Mesendoderm (in vitro differentiated cells): ENCODE results near the gene ECHS1.

Experiments
- DNase-seq: peaks from one replicate; pipeline ENCODE4 v3.0.0; 2013
- H2AK5ac ChIP-seq: 2 replicates; pipeline ENCODE4 v1.6.1; 2013; ENCODE audit warnings: low read length, inconsistent platforms
- H2BK120ac ChIP-seq: 2 replicates; pipeline ENCODE4 v1.6.1; 2013; ENCODE audit warnings: low read depth, mild to moderate bottlenecking, low read length, moderate library complexity, mixed read lengths
- H2BK15ac ChIP-seq: replicated peaks from 2 replicates; pipeline ENCODE4 v1.6.1; 2013; ENCODE audit warnings: low read depth, mild to moderate bottlenecking, moderate library complexity
- H2BK5ac ChIP-seq: 2 replicates; pipeline ENCODE4 v1.6.1; 2013; ENCODE audit warnings: low read length, inconsistent platforms
- H3K18ac ChIP-seq: 2 replicates; pipeline ENCODE4 v1.6.1; 2013; ENCODE audit warnings: mild to moderate bottlenecking, low read length, mixed read lengths
- H3K23ac ChIP-seq: one replicate; pipeline ENCODE4 v1.6.1; 2013; ENCODE audit warnings: low read length
- H3K27ac ChIP-seq: 2 replicates; pipeline ENCODE4 v1.5.1; 2013; ENCODE audit warnings: low read depth, mild to moderate bottlenecking, inconsistent platforms, low read length, moderate library complexity
- H3K27me3 ChIP-seq: 2 replicates; pipeline ENCODE4 v1.6.1; 2013; ENCODE audit warnings: low read length, control low read depth, mild to moderate bottlenecking, inconsistent platforms; ENCODE audit not compliant: insufficient read depth, poor library complexity
- H3K36me3 ChIP-seq: 2 replicates; pipeline ENCODE4 v1.6.1; 2013; ENCODE audit warnings: low read length, inconsistent platforms; ENCODE audit not compliant: control insufficient read depth, insufficient read depth
- H3K4ac ChIP-seq: one replicate; pipeline ENCODE4 v1.6.1; 2013; ENCODE audit warnings: low read depth, mild to moderate bottlenecking, low read length, moderate library complexity
- H3K4me1 ChIP-seq: 2 replicates; pipeline ENCODE4 v1.6.1; 2013; ENCODE audit warnings: low read depth, low read length, inconsistent platforms; ENCODE audit not compliant: control insufficient read depth
- H3K4me2 ChIP-seq: 2 replicates; pipeline ENCODE4 v1.6.1; 2013; ENCODE audit warnings: low read length
- H3K4me3 ChIP-seq: 2 replicates; pipeline ENCODE4 v1.5.1; 2013; ENCODE audit warnings: mild to moderate bottlenecking, low read length
- H3K56ac ChIP-seq: one replicate; pipeline ENCODE4 v1.6.1; 2013; ENCODE audit warnings: low read length
- H3K79me1 ChIP-seq: 2 replicates; pipeline ENCODE4 v1.6.1; 2013; ENCODE audit warnings: low read length, inconsistent platforms
- H3K79me2 ChIP-seq: 2 replicates; pipeline ENCODE4 v1.6.1; 2013; ENCODE audit warnings: mild to moderate bottlenecking, low read length; ENCODE audit not compliant: control insufficient read depth, insufficient read depth
- H3K9ac ChIP-seq: 2 replicates; pipeline ENCODE4 v1.6.1; 2013; ENCODE audit warnings: low read length, inconsistent platforms
- H4K5ac ChIP-seq: one replicate; pipeline ENCODE4 v1.6.1; 2013; ENCODE audit warnings: low read length
- H4K8ac ChIP-seq: one replicate; pipeline ENCODE4 v1.6.1; 2013; ENCODE audit warnings: low read depth, mild to moderate bottlenecking, control low read depth, low read length, moderate library complexity
- WGBS: extraction: QIAGEN DNeasy Blood & Tissue Kit; methylation state at CpG from one replicate; pipeline ENCODE4 v1.1.7; 2013; ENCODE audit warnings: low lambda C conversion rate, missing lambda C conversion rate; ENCODE audit not compliant: insufficient coverage; ENCODE audit errors: extremely low coverage; 5-methylcytosine and 5-hydroxymethylcytosine counted together

The ECHS1 gene

DNA sequence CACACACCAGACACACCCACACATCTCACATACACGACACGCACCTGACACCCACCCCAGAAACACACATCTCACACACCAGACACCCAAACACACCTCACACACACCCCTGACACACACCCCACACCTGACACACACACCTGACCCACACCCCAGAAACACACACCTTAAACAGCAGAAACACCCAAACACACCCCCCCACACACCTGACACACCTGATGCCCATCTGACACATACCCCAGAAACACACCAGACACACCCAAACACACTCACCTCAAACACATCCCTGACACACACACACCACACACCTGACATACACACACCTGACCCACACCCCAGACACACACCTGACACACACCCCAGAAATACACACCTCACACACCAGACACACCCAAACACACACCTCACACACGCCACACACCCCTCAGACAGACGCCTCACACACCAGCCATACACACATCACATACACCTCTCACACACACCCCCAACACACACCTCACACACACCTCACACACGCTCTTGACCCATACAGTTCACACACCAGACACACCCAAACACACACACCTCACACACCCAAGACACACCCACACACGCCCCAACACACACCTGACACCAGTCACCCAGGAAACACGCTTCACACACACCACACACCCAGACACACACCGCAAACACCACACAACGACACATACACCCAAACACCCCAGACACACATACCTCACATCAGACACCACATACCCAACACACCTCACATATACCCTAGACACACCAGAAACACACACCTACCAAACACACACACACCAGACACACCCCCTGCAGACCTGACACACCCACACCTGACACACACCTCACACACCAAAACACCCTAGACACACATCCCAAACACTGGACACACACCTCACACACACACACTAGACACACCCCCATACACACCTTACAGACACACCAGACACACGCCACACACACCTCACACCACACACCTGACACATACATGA, 34.8 kb downstream of the ECHS1 start:
- Histone ChIP-seq H3K79me1 (no peaks in the 10 kb centered on the region), H2AK5ac (no peak overlapping the region), H2BK5ac (no peak overlapping the region), H2BK15ac (no peak overlapping the region), H3K4me1 (no peaks in the 10 kb centered on the region), H3K27ac (no peak overlapping the region), H3K4ac (no peak overlapping the region), H3K56ac (no peak overlapping the region), H3K79me2 (no peaks in the 10 kb centered on the region), H3K27me3 (peaks cover 23% of the 10 kb centered on the region), H3K4me3 (no peak overlapping the region), H3K23ac (no peak overlapping the region), H3K4me2 (no peak overlapping the region), H4K5ac (no peak overlapping the region), H3K18ac (no peak overlapping the region), H4K8ac (no peak overlapping the region), H2BK120ac (no peak overlapping the region), H3K36me3 (no peaks in the 10 kb centered on the region), H3K9ac (no peak overlapping the region)
- DNase-seq = no peak
- 100% methylated on average over 8 of the region's 10 CpGs for WGBS

GRCh38 chr10:133337370-133337725, 35.8 kb downstream of the ECHS1 start:
- H2BK120ac ChIP-seq = no peak overlapping the region
- WGBS = no CpG with 5 or more reads among the region's 3 CpGs
- no peak overlapping the region for H2BK5ac ChIP-seq
- H3K4me1 ChIP-seq = no peaks in the 10 kb centered on the region
- H3K23ac ChIP-seq = no peak overlapping the region
- no peak overlapping the region for H3K18ac ChIP-seq
- DNase-seq = no peak
- H4K5ac ChIP-seq = no peak overlapping the region
- peaks cover 30% of the 10 kb centered on the region for H3K27me3 ChIP-seq
- no peak overlapping the region for H3K4me2 ChIP-seq
- H3K27ac ChIP-seq = no peak overlapping the region
- H3K79me2 ChIP-seq = no peaks in the 10 kb centered on the region
- H4K8ac ChIP-seq = no peak overlapping the region
- no peak overlapping the region for H3K4ac ChIP-seq
- H3K36me3 ChIP-seq = no peaks in the 10 kb centered on the region
- no peak overlapping the region for H3K56ac ChIP-seq
- no peaks in the 10 kb centered on the region for H3K79me1 ChIP-seq
- no peak overlapping the region for H3K4me3 ChIP-seq
- H3K9ac ChIP-seq = no peak overlapping the region
- H2BK15ac ChIP-seq = no peak overlapping the region
- H2AK5ac ChIP-seq = no peak overlapping the region

GRCh38 chr10:133336577-133337369, 36.4 kb downstream of the ECHS1 start, which contains the start of gene CALY:
Gene CALY, minus strand, starts transcription at chr10:133336896. Its CDS starts 7,907 bp downstream, at chr10:133328989.
- Histone ChIP-seq H3K79me2 (no peaks in the 10 kb centered on the region), H3K4me3 (no peak within 1 kb of the TSS), H3K4me1 (no peaks in the 10 kb centered on the region), H3K4ac (no peak within 1 kb of the TSS), H3K18ac (no peak within 1 kb of the TSS), H3K27me3 (peaks cover 33% of the 10 kb centered on the region), H2AK5ac (no peak within 1 kb of the TSS), H2BK15ac (no peak within 1 kb of the TSS), H3K56ac (no peak within 1 kb of the TSS), H4K8ac (no peak within 1 kb of the TSS), H4K5ac (no peak within 1 kb of the TSS), H2BK5ac (no peak within 1 kb of the TSS), H2BK120ac (no peak within 1 kb of the TSS), H3K9ac (no peak within 1 kb of the TSS), H3K23ac (no peak within 1 kb of the TSS), H3K79me1 (no peaks in the 10 kb centered on the region), H3K4me2 (no peak within 1 kb of the TSS), H3K36me3 (no peaks in the 10 kb centered on the region), H3K27ac (no peak within 1 kb of the TSS)
- peak; percentile 56 for DNase-seq
- no CpG with 5 or more reads among the region's 63 CpGs for WGBS

- H3K23ac ChIP-seq = no peak overlapping the region
- no peak overlapping the region for H3K4ac ChIP-seq
- H4K5ac ChIP-seq = no peak overlapping the region
- H2BK120ac ChIP-seq = no peak overlapping the region
- H3K56ac ChIP-seq = no peak overlapping the region
- DNase-seq = no peak
- no peaks in the 10 kb centered on the region for H3K4me1 ChIP-seq
- no peak overlapping the region for H3K4me3 ChIP-seq
- no CpG with 5 or more reads among the region's 41 CpGs for WGBS
- H2BK5ac ChIP-seq = no peak overlapping the region
- H3K27me3 ChIP-seq = peaks cover 33% of the 10 kb centered on the region
- H3K4me2 ChIP-seq = no peak overlapping the region
- H3K27ac ChIP-seq = no peak overlapping the region
- H3K36me3 ChIP-seq = no peaks in the 10 kb centered on the region
- H3K18ac ChIP-seq = no peak overlapping the region
- H2BK15ac ChIP-seq = no peak overlapping the region
- no peak overlapping the region for H2AK5ac ChIP-seq
- H3K9ac ChIP-seq = no peak overlapping the region
- no peaks in the 10 kb centered on the region for H3K79me1 ChIP-seq
- H3K79me2 ChIP-seq = no peaks in the 10 kb centered on the region
- H4K8ac ChIP-seq = no peak overlapping the region
Observed at GRCh38 chr10:133336118-133336576, 37.0 kb downstream of the ECHS1 start.

- H3K4me1 ChIP-seq = no peaks in the 10 kb centered on the region
- no peak overlapping the region for H4K8ac ChIP-seq
- H3K79me2 ChIP-seq = no peaks in the 10 kb centered on the region
- no peak overlapping the region for H3K4ac ChIP-seq
- H2BK15ac ChIP-seq = no peak overlapping the region
- H3K27ac ChIP-seq = no peak overlapping the region
- H2BK120ac ChIP-seq = no peak overlapping the region
- DNase-seq = peak; percentile 75
- no peak overlapping the region for H2BK5ac ChIP-seq
- H3K36me3 ChIP-seq = no peaks in the 10 kb centered on the region
- H3K4me3 ChIP-seq = no peak overlapping the region
- H3K56ac ChIP-seq = no peak overlapping the region
- peaks cover 33% of the 10 kb centered on the region for H3K27me3 ChIP-seq
- H3K18ac ChIP-seq = no peak overlapping the region
- no peak overlapping the region for H3K4me2 ChIP-seq
- WGBS = no CpG with 5 or more reads among the region's 75 CpGs
- H4K5ac ChIP-seq = no peak overlapping the region
- H3K9ac ChIP-seq = no peak overlapping the region
- no peak overlapping the region for H3K23ac ChIP-seq
- no peak overlapping the region for H2AK5ac ChIP-seq
- no peaks in the 10 kb centered on the region for H3K79me1 ChIP-seq
Observed at GRCh38 chr10:133335246-133336117, 37.7 kb downstream of the ECHS1 start.
